ENCODE results near the gene PRDX6.

DNA sequence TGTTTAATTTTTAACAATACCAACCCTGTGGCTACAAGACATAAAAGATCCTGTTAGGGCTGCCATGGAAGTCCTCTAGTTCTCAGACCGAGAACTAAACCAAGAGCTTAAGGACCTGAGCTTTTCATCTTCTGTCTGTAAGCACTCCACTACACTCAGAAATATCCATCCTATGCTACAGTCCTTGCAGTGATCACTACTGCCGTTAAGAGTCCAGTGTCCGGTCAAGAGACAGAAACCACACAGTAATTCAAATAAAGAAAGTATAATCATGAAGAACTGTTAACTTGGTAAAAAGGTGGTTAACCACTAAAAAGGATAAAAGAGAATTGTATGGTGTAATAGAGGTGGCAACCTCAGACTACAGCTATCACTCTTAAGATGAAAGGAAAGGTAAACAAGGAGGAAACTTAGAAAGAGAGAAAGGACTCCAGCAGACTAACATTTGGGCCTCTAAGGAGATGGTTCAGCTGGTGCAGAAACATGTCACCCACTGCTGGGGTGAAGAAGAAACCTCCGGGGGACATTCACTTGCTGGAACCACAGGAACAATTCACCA lies 22.1 kb upstream of the PRDX6 start:
- TF ChIP-seq, protein P1, sequence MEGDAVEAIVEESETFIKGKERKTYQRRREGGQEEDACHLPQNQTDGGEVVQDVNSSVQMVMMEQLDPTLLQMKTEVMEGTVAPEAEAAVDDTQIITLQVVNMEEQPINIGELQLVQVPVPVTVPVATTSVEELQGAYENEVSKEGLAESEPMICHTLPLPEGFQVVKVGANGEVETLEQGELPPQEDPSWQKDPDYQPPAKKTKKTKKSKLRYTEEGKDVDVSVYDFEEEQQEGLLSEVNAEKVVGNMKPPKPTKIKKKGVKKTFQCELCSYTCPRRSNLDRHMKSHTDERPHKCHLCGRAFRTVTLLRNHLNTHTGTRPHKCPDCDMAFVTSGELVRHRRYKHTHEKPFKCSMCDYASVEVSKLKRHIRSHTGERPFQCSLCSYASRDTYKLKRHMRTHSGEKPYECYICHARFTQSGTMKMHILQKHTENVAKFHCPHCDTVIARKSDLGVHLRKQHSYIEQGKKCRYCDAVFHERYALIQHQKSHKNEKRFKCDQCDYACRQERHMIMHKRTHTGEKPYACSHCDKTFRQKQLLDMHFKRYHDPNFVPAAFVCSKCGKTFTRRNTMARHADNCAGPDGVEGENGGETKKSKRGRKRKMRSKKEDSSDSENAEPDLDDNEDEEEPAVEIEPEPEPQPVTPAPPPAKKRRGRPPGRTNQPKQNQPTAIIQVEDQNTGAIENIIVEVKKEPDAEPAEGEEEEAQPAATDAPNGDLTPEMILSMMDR (IDR thresholded peaks at IDR 0.05), result no peak
- no peak for TF ChIP-seq POLR2A (IDR thresholded peaks at IDR 0.05)
- no peak for TF ChIP-seq POLR2AphosphoS5 (IDR thresholded peaks at IDR 0.05)

Measured in prostate gland (tissue), 2 donors.